ENCODE data around the gene LIF. TPM values are rescaled to one million over a fixed set of nuclear protein-coding genes. Genes with fewer than 3 reads are reported as not detected.

The LIF gene
- total and polyA plus RNA-seq, 2 of the 4 experiments (the other 2 are of a cell fraction), result 130 to 214 TPM

- peak overlapping the region; percentile 99 for H2BK120ac ChIP-seq (ENCODE audit: low read depth, low read length)
- H3K14ac ChIP-seq (replicated peaks; ENCODE audit: low read depth, low read length), result peak overlapping the region; percentile 98
- peak overlapping the region; percentile 100 for H4K5ac ChIP-seq (ENCODE audit: low read depth, low read length)
- BruUV-seq (replicated peaks), result no TSS peak
- no peaks in the 10 kb centered on the region for H3K9me3 ChIP-seq (ENCODE audit: control insufficient read depth, insufficient read depth, low read length)
- ATAC-seq (ENCODE audit: low read depth) (no peak), DNase-seq (no peak)
- peak overlapping the region; percentile 13 for H2AFZ ChIP-seq (replicated peaks; ENCODE audit: low read length, poor library complexity)
- intact Hi-C loops (cut with micrococcal nuclease), result loop anchor here (5.0 kb wide), 1 partner anchor 87 kb away; no protein-coding TSS in a partner anchor
- ChIA-PET POLR2A (ENCODE audit: unreplicated experiment) (no interaction called here), CTCF (no interaction called here)
- TF ChIP-seq RFX5 (IDR thresholded peaks at IDR 0.05; ENCODE audit: low read depth, low read length) (no peak), CEBPB (IDR thresholded peaks at IDR 0.05; ENCODE audit: low read depth, low read length) (no peak), SMC3 (IDR thresholded peaks at IDR 0.05; ENCODE audit: low read depth, low read length) (no peak), POLR2A (IDR thresholded peaks at IDR 0.05; ENCODE audit: low read depth, low read length) (peak; percentile 41), CTCF (conservative IDR thresholded peaks at IDR 0.05; ENCODE audit: low read depth, low read length) (no peak), RCOR1 (IDR thresholded peaks at IDR 0.05; ENCODE audit: insufficient replicate concordance, low read length) (no peak), USF2 (IDR thresholded peaks at IDR 0.05; ENCODE audit: low read depth, low read length) (no peak), CHD1 (IDR thresholded peaks at IDR 0.05; ENCODE audit: low read depth, low read length) (no peak)
- TF ChIP-seq, protein P1, sequence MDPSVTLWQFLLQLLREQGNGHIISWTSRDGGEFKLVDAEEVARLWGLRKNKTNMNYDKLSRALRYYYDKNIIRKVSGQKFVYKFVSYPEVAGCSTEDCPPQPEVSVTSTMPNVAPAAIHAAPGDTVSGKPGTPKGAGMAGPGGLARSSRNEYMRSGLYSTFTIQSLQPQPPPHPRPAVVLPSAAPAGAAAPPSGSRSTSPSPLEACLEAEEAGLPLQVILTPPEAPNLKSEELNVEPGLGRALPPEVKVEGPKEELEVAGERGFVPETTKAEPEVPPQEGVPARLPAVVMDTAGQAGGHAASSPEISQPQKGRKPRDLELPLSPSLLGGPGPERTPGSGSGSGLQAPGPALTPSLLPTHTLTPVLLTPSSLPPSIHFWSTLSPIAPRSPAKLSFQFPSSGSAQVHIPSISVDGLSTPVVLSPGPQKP (IDR thresholded peaks at IDR 0.05; ENCODE audit: borderline replicate concordance, low read depth, low read length), result no peak
- peaks cover 64% of the 10 kb centered on the region for H3K4me1 ChIP-seq (ENCODE audit: control insufficient read depth, insufficient read depth, low read length)
- H3K18ac ChIP-seq (ENCODE audit: low read depth, low read length), result peak overlapping the region; percentile 100
- peaks cover 37 to 60% of the 10 kb centered on the region in 2 experiments for H3K79me1 ChIP-seq (ENCODE audit: low read depth in 1 of 2, low read length in 2 of 2)
- peak overlapping the region; percentile 87 for H3K4me3 ChIP-seq (ENCODE audit: insufficient read depth, low read depth, low read length)
- peak overlapping the region; percentile 94 for H2BK5ac ChIP-seq (ENCODE audit: low read depth, low read length, poor library complexity, severe bottlenecking)
- peaks cover 47% of the 10 kb centered on the region for H3K36me3 ChIP-seq (ENCODE audit: control insufficient read depth, insufficient read depth, low read length)
- H2BK20ac ChIP-seq (ENCODE audit: low read depth, low read length), result peak overlapping the region; percentile 84
- H4K91ac ChIP-seq (ENCODE audit: insufficient read depth, low read depth, low read length), result peak overlapping the region; percentile 99
- H3K4ac ChIP-seq (ENCODE audit: low read depth, low read length), result peak overlapping the region; percentile 100
- H2AK5ac ChIP-seq (ENCODE audit: low read depth, low read length), result peak overlapping the region; percentile 100
- H3K23ac ChIP-seq (ENCODE audit: low read depth, low read length), result peak overlapping the region; percentile 99; the same call in 1 of the 2 replicates
- in situ Hi-C loops (cut with MboI; ENCODE audit: low sequenced_read_pairs), result no loop called here
- peak overlapping the region; percentile 94 for H3K4me2 ChIP-seq (ENCODE audit: low read depth, low read length)
- H3K27ac ChIP-seq (ENCODE audit: insufficient read depth, low read length), result peak overlapping the region; percentile 100
- peak overlapping the region; percentile 94 to 96 for H4K8ac ChIP-seq (ENCODE audit: low read depth in 2 of 2, low read length in 2 of 2)
- 0 out of 2 replicates have a peak overlapping the region, but pooled peaks have one; percentile 54 for H3K56ac ChIP-seq (ENCODE audit: extremely low read depth, insufficient read depth, low read length)
- H4K20me1 ChIP-seq (ENCODE audit: insufficient read depth, low read length), result no peaks in the 10 kb centered on the region
- peaks cover 25% of the 10 kb centered on the region for H3K9me1 ChIP-seq (ENCODE audit: insufficient read depth, low read length)
- dilution Hi-C loops (cut with HindIII; ENCODE audit: low sequenced_read_pairs, unreplicated experiment), result no loop called here
- H3K9ac ChIP-seq (ENCODE audit: low read depth, low read length), result peak overlapping the region; percentile 100
- 100% methylated on average over 1 of the region's 5 CpGs; no CpG with 5 or more reads in 1 of the 2 experiments for WGBS, 2 experiments (ENCODE audit: extremely low coverage in 2 of 2, insufficient read length in 1 of 2)
- H2AK9ac ChIP-seq (replicated peaks; ENCODE audit: low read depth, low read length, poor library complexity), result peak overlapping the region; percentile 96
- peak overlapping the region; percentile 64; the same call in 2 of the 3 replicates for H2BK15ac ChIP-seq (ENCODE audit: low read depth, low read length)
- no peaks in the 10 kb centered on the region for H3K27me3 ChIP-seq (ENCODE audit: control insufficient read depth, insufficient read depth, low read length)
Measured at GRCh38 chr22:30244641-30245040, 1.9 kb downstream of the LIF start.
